ENCODE data around the gene ST6GALNAC5.

- TF ChIP-seq POLR2A (IDR thresholded peaks at IDR 0.05; ENCODE audit: low read depth, low read length) (no peak), POLR2AphosphoS5 (IDR thresholded peaks at IDR 0.05; ENCODE audit: insufficient read depth, low read depth, low read length) (no peak), CTCF (IDR thresholded peaks at IDR 0.05; ENCODE audit: extremely low read depth in 1 of 2, insufficient read depth in 1 of 2, low read depth in 1 of 2, low read length in 2 of 2) (no peak), MYC (IDR thresholded peaks at IDR 0.05; ENCODE audit: low read depth, low read length) (no peak), EZH2 (IDR thresholded peaks at IDR 0.05; ENCODE audit: borderline replicate concordance, low read depth, low read length, severe bottlenecking) (no peak), JUN (IDR thresholded peaks at IDR 0.05; ENCODE audit: borderline replicate concordance, insufficient read depth, insufficient read length, low read depth) (no peak), MAX (IDR thresholded peaks at IDR 0.05; ENCODE audit: insufficient read depth, insufficient read length) (no peak)
Observed at GRCh38 chr1:76826072-76826845, 41.0 kb upstream of the ST6GALNAC5 start.

All from endothelial cell of umbilical vein (primary cell).